SK-N-SH (cell line): ENCODE data around the gene SIPA1. TPM values are rescaled to one million over a fixed set of nuclear protein-coding genes. Genes with fewer than 3 reads are reported as not detected.

Experiments
- CTCF ChIA-PET: fragments of 300-600, 350-600 bp; formaldehyde crosslinking; extraction: SDS; loops from one replicate; lab custom pipeline; 2021; lab: Yijun Ruan, JAX
- POLR2A ChIA-PET: fragments of 350-600 bp; sonication (Branson Sonifier 250); formaldehyde crosslinking; extraction: SDS; loops from one replicate; lab custom pipeline; 2020; ENCODE audit warnings: antibody characterized with exemption, inconsistent platforms; lab: Yijun Ruan, JAX
- DNase-seq: peaks from one replicate; pipeline ENCODE4 v3.0.0; 2012
- H2AFZ ChIP-seq: fragments of 200-600 bp; sonication (generic); 2 replicates; pipeline ENCODE4 v1.8.1; 2016; ENCODE audit warnings: antibody characterized with exemption, mild to moderate bottlenecking, low read depth
- H3F3A ChIP-seq: fragments of 200-600 bp; sonication (generic); replicated peaks from 2 replicates; pipeline ENCODE3; 2016; ENCODE audit warnings: antibody characterized with exemption, mild to moderate bottlenecking; ENCODE audit not compliant: insufficient read depth
- H3K27ac ChIP-seq, 2 experiments: fragments of 200-500 bp in 1 of 2; fragments of 200-600 bp in 1 of 2; sonication (Bioruptor generic) in 1 of 2; sonication (generic), shearing (Covaris generic) in 1 of 2; 2 replicates each; pipeline versions ENCODE4 v1.5.1 to v1.6.1; 2014 to 2016; ENCODE audit warnings: low read depth in 2 of 2, inconsistent platforms in 1 of 2, low read length in 1 of 2, mild to moderate bottlenecking in 1 of 2, mixed read lengths in 1 of 2
- H3K27me3 ChIP-seq: fragments of 200-600 bp; sonication (generic), shearing (Covaris generic); 2 replicates; pipeline ENCODE4 v1.6.1; 2016; ENCODE audit warnings: mixed run types; ENCODE audit not compliant: insufficient read depth
- H3K36me3 ChIP-seq, 2 experiments: fragments of 200-500 bp in 1 of 2; fragments of 200-600 bp in 1 of 2; sonication (Bioruptor generic) in 1 of 2; sonication (generic) in 1 of 2; replicated peaks in 1 of 2; 2 replicates each; pipeline versions ENCODE3 to v1.5.1; 2014 to 2016; ENCODE audit warnings: low read length in 1 of 2, mild to moderate bottlenecking in 1 of 2; ENCODE audit not compliant: insufficient read depth in 2 of 2, control insufficient read depth in 1 of 2
- H3K4me1 ChIP-seq, 2 experiments: fragments of 200-500 bp in 1 of 2; fragments of 200-600 bp in 1 of 2; sonication (Bioruptor generic) in 1 of 2; sonication (generic), shearing (Covaris generic) in 1 of 2; 2 replicates each; pipeline versions ENCODE4 v1.5.1 to v1.6.1; 2014 to 2016; ENCODE audit warnings: low read depth in 1 of 2, low read length in 1 of 2, mixed run types in 1 of 2; ENCODE audit not compliant: insufficient read depth in 2 of 2, control insufficient read depth in 1 of 2
- H3K4me2 ChIP-seq: fragments of 200-600 bp; sonication (generic), shearing (Covaris generic); 2 replicates; pipeline ENCODE4 v1.6.1; 2017; ENCODE audit warnings: mixed run types
- H3K4me3 ChIP-seq, 2 experiments: fragments of 200-500 bp in 1 of 2; fragments of 200-600 bp in 1 of 2; sonication (Bioruptor generic) in 1 of 2; sonication (generic), shearing (Covaris generic) in 1 of 2; 2 replicates each; pipeline versions ENCODE4 v1.5.1 to v1.8.1; 2014 to 2016; ENCODE audit warnings: low read depth in 2 of 2, inconsistent platforms in 1 of 2, low read length in 1 of 2, mild to moderate bottlenecking in 1 of 2, mixed read lengths in 1 of 2, moderate library complexity in 1 of 2
- H3K79me2 ChIP-seq: fragments of 200-600 bp; sonication (generic); 2 replicates; pipeline ENCODE4 v1.8.1; 2017; ENCODE audit warnings: mild to moderate bottlenecking; ENCODE audit not compliant: insufficient read depth
- H3K9ac ChIP-seq: fragments of 200-600 bp; sonication (generic); 2 replicates; pipeline ENCODE4 v1.6.1; 2017; ENCODE audit warnings: mixed run types
- H3K9me2 ChIP-seq: fragments of 200-600 bp; sonication (generic); 2 replicates; pipeline ENCODE4 v1.6.1; 2017; ENCODE audit warnings: mixed run types
- H3K9me3 ChIP-seq: fragments of 200-600 bp; sonication (generic); 2 replicates; pipeline ENCODE4 v1.6.1; 2017; ENCODE audit warnings: mixed run types, mild to moderate bottlenecking, moderate library complexity
- H4K20me1 ChIP-seq: fragments of 200-600 bp; sonication (generic); 2 replicates; pipeline ENCODE4 v1.6.1; 2017; ENCODE audit warnings: mild to moderate bottlenecking, mixed run types; ENCODE audit not compliant: insufficient read depth
- CHD2 ChIP-seq: fragments of 150-350 bp; IDR thresholded peaks from 2 replicates; pipeline ENCODE4 v1.6.1; 2018; ENCODE audit warnings: low read length; ENCODE audit not compliant: partially characterized antibody
- ELF1 ChIP-seq: IDR thresholded peaks from 2 replicates; pipeline ENCODE4 v1.4.0; 2012
- EP300 ChIP-seq, 2 experiments: IDR thresholded peaks; 2 replicates each; pipeline versions ENCODE4 v1.4.0 to v1.6.1; 2012; ENCODE audit warnings: borderline replicate concordance in 1 of 2, low read depth in 1 of 2, low read length in 1 of 2
- EZH2phosphoT487 ChIP-seq: fragments of 200-600 bp; sonication (generic); IDR thresholded peaks from 2 replicates; pipeline ENCODE4 v1.6.1; 2017; ENCODE audit warnings: low read depth, mixed run types, mild to moderate bottlenecking, antibody characterized with exemption, moderate library complexity, borderline replicate concordance
- GATA2 ChIP-seq: sonication (generic); formaldehyde crosslinking; IDR thresholded peaks from 2 replicates; pipeline ENCODE4 v1.5.0; 2020; ENCODE audit warnings: mild to moderate bottlenecking, missing genetic modification reagents
- MXI1 ChIP-seq: IDR thresholded peaks from 2 replicates; pipeline ENCODE4 v1.6.1; 2012; ENCODE audit warnings: mild to moderate bottlenecking, low read depth, low read length, improper control_type of control experiment
- NRF1 ChIP-seq: IDR thresholded peaks from 2 replicates; pipeline ENCODE4 v1.6.1; 2012; ENCODE audit warnings: low read depth, mild to moderate bottlenecking, low read length
- POLR2AphosphoS5 ChIP-seq: IDR thresholded peaks from 2 replicates; pipeline ENCODE4 v1.6.1; 2012; ENCODE audit warnings: low read depth, low read length
- RCOR1 ChIP-seq: fragments of 150-350 bp; IDR thresholded peaks from 2 replicates; pipeline ENCODE4 v1.6.1; 2017; ENCODE audit warnings: antibody characterized with exemption, low read length
- SIN3A ChIP-seq: IDR thresholded peaks from 2 replicates; pipeline ENCODE4 v1.6.1; 2012; ENCODE audit warnings: low read depth, mild to moderate bottlenecking, low read length, moderate library complexity, borderline replicate concordance
- TCF12 ChIP-seq: IDR thresholded peaks from 2 replicates; pipeline ENCODE4 v1.4.0; 2012
- TEAD4 ChIP-seq: IDR thresholded peaks from 2 replicates; pipeline ENCODE4 v1.4.0; 2012; ENCODE audit warnings: mild to moderate bottlenecking, borderline replicate concordance; ENCODE audit not compliant: insufficient read depth
- YY1 ChIP-seq: IDR thresholded peaks from 2 replicates; pipeline ENCODE4 v1.4.0; 2012; ENCODE audit warnings: low read depth, mild to moderate bottlenecking
- WGBS: methylation state at CpG from one replicate; pipeline ENCODE4 v1.1.6; 2017; ENCODE audit warnings: low lambda C conversion rate; 5-methylcytosine and 5-hydroxymethylcytosine counted together
- polyA plus RNA-seq, 3 experiments: library from polyadenylated mRNA; depleted of rRNA; stranded (reverse); fragments of >200 nt; gene quantifications; 2 replicates each; pipeline ENCODE4 v1.2.3, GENCODE V29; 2012
- TF ChIP-seq, protein P1 (sequence below): fragments of 150-350 bp; IDR thresholded peaks from 2 replicates; pipeline ENCODE4 v1.6.1; 2016; ENCODE audit warnings: mild to moderate bottlenecking, low read depth, low read length
- TF ChIP-seq, protein P2 (sequence below): IDR thresholded peaks from 2 replicates; pipeline ENCODE4 v1.4.0; 2012; ENCODE audit warnings: low read depth, borderline replicate concordance
- TF ChIP-seq, protein P3 (sequence below): IDR thresholded peaks from 2 replicates; pipeline ENCODE4 v1.6.1; 2012; ENCODE audit warnings: mild to moderate bottlenecking, low read depth, low read length, moderate library complexity
- TF ChIP-seq, protein P4 (sequence below): IDR thresholded peaks from 2 replicates; pipeline ENCODE4 v1.4.0; 2012; ENCODE audit warnings: low read depth, borderline replicate concordance

Gene SIPA1
- polyA plus RNA-seq, 1 of the 3 experiments (the other 2 are of a cell fraction) = 18.7 TPM

DNA sequence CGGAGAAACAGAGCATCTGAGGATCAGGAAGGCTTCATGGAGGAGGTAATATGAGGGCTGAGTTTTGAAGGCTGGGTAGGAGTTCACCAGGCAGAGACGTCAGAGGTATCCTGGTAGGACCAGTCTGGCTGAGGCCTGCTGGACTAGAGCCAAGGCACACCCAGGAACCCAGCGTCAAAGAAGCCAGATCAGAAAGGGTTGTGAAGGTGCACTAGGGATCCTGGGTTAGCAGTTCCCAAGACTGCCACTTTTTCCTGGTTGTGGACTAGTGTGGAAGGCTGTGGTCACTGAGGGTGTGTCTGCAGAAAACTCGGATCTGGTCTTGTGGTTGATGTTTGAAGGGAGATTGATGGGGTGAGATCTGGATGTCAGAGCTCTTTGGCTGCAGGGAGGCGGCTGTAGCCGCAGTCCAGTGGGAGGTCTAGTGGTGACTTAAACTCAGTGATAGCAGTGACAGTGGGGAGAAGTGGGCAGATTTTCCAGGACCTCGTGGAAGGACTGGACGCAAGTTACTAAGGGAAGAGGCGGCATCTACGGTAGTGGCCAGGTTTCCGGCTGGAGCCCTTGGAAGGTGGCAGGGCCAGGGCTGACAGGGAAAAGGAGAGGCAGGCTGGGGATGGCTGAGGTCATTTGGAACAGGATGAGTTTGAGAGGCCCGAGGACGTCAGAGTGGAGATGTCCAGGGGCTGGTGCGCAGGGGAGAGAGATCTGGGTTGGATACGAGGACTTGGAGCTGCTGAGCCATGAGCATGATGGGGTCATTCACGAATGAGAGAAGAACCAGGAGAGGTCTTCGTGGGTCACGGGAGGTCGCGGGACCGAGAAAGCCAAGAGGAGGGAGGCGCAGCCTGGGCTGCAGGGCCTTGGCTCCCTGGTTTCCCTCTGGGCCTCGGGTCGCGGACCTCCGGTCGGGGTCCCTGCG lies 13.9 kb downstream of the SIPA1 start (continued):
- TF ChIP-seq, protein P1, sequence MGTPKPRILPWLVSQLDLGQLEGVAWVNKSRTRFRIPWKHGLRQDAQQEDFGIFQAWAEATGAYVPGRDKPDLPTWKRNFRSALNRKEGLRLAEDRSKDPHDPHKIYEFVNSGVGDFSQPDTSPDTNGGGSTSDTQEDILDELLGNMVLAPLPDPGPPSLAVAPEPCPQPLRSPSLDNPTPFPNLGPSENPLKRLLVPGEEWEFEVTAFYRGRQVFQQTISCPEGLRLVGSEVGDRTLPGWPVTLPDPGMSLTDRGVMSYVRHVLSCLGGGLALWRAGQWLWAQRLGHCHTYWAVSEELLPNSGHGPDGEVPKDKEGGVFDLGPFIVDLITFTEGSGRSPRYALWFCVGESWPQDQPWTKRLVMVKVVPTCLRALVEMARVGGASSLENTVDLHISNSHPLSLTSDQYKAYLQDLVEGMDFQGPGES = no peak

DNA sequence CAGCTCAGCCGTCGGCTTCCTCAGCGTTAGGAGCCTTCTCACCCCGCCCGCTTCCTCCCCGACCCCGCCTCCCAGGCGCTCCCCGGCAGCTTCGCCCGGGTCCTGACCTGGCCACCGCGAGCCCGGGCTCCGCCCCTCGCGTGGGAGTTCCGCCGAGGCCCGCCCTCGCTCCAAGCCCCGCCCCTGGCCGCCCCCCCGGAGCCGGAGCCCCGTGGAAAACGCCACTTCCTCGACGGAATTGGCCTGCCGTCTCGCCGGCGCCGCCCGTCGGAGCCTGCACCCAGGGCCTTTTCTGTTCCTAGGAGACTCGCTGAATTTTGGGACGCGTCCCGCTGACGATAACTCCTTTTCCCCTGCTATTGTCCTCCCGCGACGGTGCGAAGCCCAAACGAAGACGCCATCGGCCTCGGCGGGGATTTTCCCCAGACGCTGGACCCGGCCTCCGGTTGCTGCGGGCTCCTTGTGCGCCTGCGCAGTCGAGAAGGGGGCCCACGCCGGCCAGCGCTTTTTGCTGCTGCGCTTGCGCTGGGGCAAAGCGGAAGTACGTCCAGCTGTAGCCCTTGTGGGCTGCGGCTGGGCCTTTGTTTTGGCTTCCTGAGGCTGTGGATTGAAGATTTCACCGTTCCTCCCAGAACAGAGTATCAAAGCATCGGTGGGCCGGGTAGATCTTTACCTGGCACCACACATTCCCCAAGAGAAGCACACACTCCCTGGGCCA lies 14.8 kb downstream of the SIPA1 start:
- H3K79me2 ChIP-seq = peaks cover 6% of the 10 kb centered on the region; the same call in 1 of the 2 replicates
- H3K4me3 ChIP-seq = peak overlapping the region; percentile 51 to 56
- H3K4me1 ChIP-seq = peaks cover 11 to 24% of the 10 kb centered on the region in 2 experiments
- H3K9ac ChIP-seq = peak overlapping the region; percentile 66
- under 1% methylated on average over 26 of the region's 68 CpGs for WGBS
- CTCF ChIA-PET = interaction anchor here (0.7 to 2.7 kb wide), 6 partner anchors 10 to 199 kb away, joined by 3 to 13 read pairs (median 6); partner anchors contain the start of genes RELA and SIPA1
- peak; percentile 99 for DNase-seq
- peaks cover 50% of the 10 kb centered on the region for H3F3A ChIP-seq
- H2AFZ ChIP-seq = peak overlapping the region; percentile 53; the same call in 1 of the 2 replicates
- H3K9me3 ChIP-seq = no peaks in the 10 kb centered on the region
- H3K9me2 ChIP-seq = no peaks in the 10 kb centered on the region
- no peaks in the 10 kb centered on the region for H3K27me3 ChIP-seq
- peak overlapping the region; percentile 92 to 98 for H3K27ac ChIP-seq
- H3K4me2 ChIP-seq = peak overlapping the region; percentile 80
- H3K36me3 ChIP-seq = peaks cover 27 to 43% of the 10 kb centered on the region in 2 experiments
- POLR2A ChIA-PET = interaction anchor here (0.5 to 4.1 kb wide), 10 partner anchors 9 to 169 kb away, joined by 3 to 25 read pairs (median 4); partner anchors contain the start of genes RELA, RNASEH2C and SIPA1
- no peaks in the 10 kb centered on the region for H4K20me1 ChIP-seq
- peak; percentile 38 for TF ChIP-seq CHD2
- TF ChIP-seq, protein P2, sequence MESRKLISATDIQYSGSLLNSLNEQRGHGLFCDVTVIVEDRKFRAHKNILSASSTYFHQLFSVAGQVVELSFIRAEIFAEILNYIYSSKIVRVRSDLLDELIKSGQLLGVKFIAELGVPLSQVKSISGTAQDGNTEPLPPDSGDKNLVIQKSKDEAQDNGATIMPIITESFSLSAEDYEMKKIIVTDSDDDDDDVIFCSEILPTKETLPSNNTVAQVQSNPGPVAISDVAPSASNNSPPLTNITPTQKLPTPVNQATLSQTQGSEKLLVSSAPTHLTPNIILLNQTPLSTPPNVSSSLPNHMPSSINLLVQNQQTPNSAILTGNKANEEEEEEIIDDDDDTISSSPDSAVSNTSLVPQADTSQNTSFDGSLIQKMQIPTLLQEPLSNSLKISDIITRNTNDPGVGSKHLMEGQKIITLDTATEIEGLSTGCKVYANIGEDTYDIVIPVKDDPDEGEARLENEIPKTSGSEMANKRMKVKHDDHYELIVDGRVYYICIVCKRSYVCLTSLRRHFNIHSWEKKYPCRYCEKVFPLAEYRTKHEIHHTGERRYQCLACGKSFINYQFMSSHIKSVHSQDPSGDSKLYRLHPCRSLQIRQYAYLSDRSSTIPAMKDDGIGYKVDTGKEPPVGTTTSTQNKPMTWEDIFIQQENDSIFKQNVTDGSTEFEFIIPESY = 0 out of 2 replicates have a peak, but pooled peaks have one; percentile 8
- TF ChIP-seq GATA2 = no peak
- TF ChIP-seq YY1 = 0 out of 2 replicates have a peak, but pooled peaks have one; percentile 54
- TF ChIP-seq, protein P1 = no peak
- 0 out of 2 replicates have a peak, but pooled peaks have one; percentile 4 for TF ChIP-seq TCF12
- peak; percentile 24; the same call in 1 of the 2 replicates for TF ChIP-seq SIN3A
- TF ChIP-seq NRF1 = peak; percentile 94
- TF ChIP-seq, protein P3, sequence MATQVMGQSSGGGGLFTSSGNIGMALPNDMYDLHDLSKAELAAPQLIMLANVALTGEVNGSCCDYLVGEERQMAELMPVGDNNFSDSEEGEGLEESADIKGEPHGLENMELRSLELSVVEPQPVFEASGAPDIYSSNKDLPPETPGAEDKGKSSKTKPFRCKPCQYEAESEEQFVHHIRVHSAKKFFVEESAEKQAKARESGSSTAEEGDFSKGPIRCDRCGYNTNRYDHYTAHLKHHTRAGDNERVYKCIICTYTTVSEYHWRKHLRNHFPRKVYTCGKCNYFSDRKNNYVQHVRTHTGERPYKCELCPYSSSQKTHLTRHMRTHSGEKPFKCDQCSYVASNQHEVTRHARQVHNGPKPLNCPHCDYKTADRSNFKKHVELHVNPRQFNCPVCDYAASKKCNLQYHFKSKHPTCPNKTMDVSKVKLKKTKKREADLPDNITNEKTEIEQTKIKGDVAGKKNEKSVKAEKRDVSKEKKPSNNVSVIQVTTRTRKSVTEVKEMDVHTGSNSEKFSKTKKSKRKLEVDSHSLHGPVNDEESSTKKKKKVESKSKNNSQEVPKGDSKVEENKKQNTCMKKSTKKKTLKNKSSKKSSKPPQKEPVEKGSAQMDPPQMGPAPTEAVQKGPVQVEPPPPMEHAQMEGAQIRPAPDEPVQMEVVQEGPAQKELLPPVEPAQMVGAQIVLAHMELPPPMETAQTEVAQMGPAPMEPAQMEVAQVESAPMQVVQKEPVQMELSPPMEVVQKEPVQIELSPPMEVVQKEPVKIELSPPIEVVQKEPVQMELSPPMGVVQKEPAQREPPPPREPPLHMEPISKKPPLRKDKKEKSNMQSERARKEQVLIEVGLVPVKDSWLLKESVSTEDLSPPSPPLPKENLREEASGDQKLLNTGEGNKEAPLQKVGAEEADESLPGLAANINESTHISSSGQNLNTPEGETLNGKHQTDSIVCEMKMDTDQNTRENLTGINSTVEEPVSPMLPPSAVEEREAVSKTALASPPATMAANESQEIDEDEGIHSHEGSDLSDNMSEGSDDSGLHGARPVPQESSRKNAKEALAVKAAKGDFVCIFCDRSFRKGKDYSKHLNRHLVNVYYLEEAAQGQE = no peak
- no peak for TF ChIP-seq RCOR1
- peak; percentile 61 for TF ChIP-seq MXI1
- TF ChIP-seq, protein P4, sequence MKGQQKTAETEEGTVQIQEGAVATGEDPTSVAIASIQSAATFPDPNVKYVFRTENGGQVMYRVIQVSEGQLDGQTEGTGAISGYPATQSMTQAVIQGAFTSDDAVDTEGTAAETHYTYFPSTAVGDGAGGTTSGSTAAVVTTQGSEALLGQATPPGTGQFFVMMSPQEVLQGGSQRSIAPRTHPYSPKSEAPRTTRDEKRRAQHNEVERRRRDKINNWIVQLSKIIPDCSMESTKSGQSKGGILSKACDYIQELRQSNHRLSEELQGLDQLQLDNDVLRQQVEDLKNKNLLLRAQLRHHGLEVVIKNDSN = no peak
- peak in 1 of 2 experiments; percentile 30; a peak in 1 of 4 replicates for TF ChIP-seq EP300 (IDR thresholded peaks at IDR 0.05; ENCODE audit: borderline replicate concordance in 1 of 2, low read depth in 1 of 2, low read length in 1 of 2)
- TF ChIP-seq POLR2AphosphoS5 = peak; percentile 83
- peak; percentile 82 for TF ChIP-seq ELF1
- TF ChIP-seq TEAD4 = no peak
- no peak for TF ChIP-seq EZH2phosphoT487
